Liver (tissue), 9 donors: Measurements from ENCODE around the gene TBC1D20. TPM values are rescaled to one million over a fixed set of nuclear protein-coding genes. Genes with fewer than 3 reads are reported as not detected.

Experiments used
- DNase-seq: peaks from one replicate; pipeline ENCODE4 v3.0.0-alpha.2; 2017; ENCODE audit warnings: low spot score
- H3K27ac ChIP-seq, 2 donors: one replicate each; pipeline ENCODE4 v1.7.0; 2013; ENCODE audit warnings: inconsistent platforms in 2 of 2, low read length in 2 of 2, control low read depth in 1 of 2, low read depth in 1 of 2, mild to moderate bottlenecking in 1 of 2
- H3K27me3 ChIP-seq, 4 donors: one replicate each; pipeline versions ENCODE4 v1.6.1 to v1.7.0; 2013; ENCODE audit warnings: low read length in 3 of 4, inconsistent platforms in 1 of 4, mild to moderate bottlenecking in 1 of 4, moderate library complexity in 1 of 4; ENCODE audit not compliant: control insufficient read depth in 4 of 4, insufficient read depth in 4 of 4
- H3K36me3 ChIP-seq, 4 donors: one replicate each; pipeline versions ENCODE4 v1.6.1 to v1.7.0; 2013; ENCODE audit warnings: low read length in 3 of 4, mild to moderate bottlenecking in 3 of 4, low read depth in 1 of 4, moderate library complexity in 1 of 4; ENCODE audit not compliant: control insufficient read depth in 4 of 4, insufficient read depth in 3 of 4
- H3K4me1 ChIP-seq, 4 donors: one replicate each; pipeline versions ENCODE4 v1.6.1 to v1.7.0; 2013; ENCODE audit warnings: low read length in 3 of 4, mild to moderate bottlenecking in 3 of 4, moderate library complexity in 1 of 4; ENCODE audit not compliant: control insufficient read depth in 4 of 4, insufficient read depth in 4 of 4
- H3K4me3 ChIP-seq, 3 donors: one replicate each; pipeline versions ENCODE4 v1.6.1 to v1.7.0; 2013; ENCODE audit warnings: low read length in 3 of 3, control low read depth in 1 of 3, low read depth in 1 of 3, mild to moderate bottlenecking in 1 of 3
- H3K9ac ChIP-seq, 2 donors: one replicate each; pipeline ENCODE4 v1.7.0; 2013; ENCODE audit warnings: low read length in 2 of 2, mild to moderate bottlenecking in 2 of 2, moderate library complexity in 2 of 2, control low read depth in 1 of 2, low read depth in 1 of 2
- H3K9me3 ChIP-seq, 4 donors: one replicate each; pipeline versions ENCODE4 v1.6.1 to v1.7.0; 2013; ENCODE audit warnings: low read length in 3 of 4; ENCODE audit not compliant: control insufficient read depth in 4 of 4
- ATF3 ChIP-seq: IDR thresholded peaks from 2 replicates; pipeline ENCODE4 v1.6.1; 2016; ENCODE audit warnings: antibody characterized with exemption
- EGR1 ChIP-seq, 2 donors: IDR thresholded peaks; 2 replicates each; pipeline ENCODE4 v1.6.1; 2016 to 2018; ENCODE audit warnings: antibody characterized with exemption in 2 of 2, low read depth in 2 of 2
- FOXA1 ChIP-seq: IDR thresholded peaks from 2 replicates; pipeline ENCODE4 v1.6.1; 2016; ENCODE audit warnings: antibody characterized with exemption
- GABPA ChIP-seq, 2 donors: IDR thresholded peaks in 1 of 2; conservative IDR thresholded peaks in 1 of 2; 2 replicates each; pipeline ENCODE4 v1.6.1; 2016; ENCODE audit warnings: antibody characterized with exemption in 2 of 2, mild to moderate bottlenecking in 1 of 2, moderate library complexity in 1 of 2
- HNF4G ChIP-seq: IDR thresholded peaks from 2 replicates; pipeline ENCODE4 v1.6.1; 2016; ENCODE audit warnings: antibody characterized with exemption
- NR2F2 ChIP-seq: IDR thresholded peaks from 2 replicates; pipeline ENCODE4 v1.6.1; 2016; ENCODE audit warnings: antibody characterized with exemption
- RAD21 ChIP-seq, 2 donors: IDR thresholded peaks; 2 replicates each; pipeline ENCODE4 v1.6.1; 2016; ENCODE audit warnings: antibody characterized with exemption in 2 of 2, mild to moderate bottlenecking in 2 of 2
- RXRA ChIP-seq, 2 donors: IDR thresholded peaks; 2 replicates each; pipeline ENCODE4 v1.6.1; 2017 to 2018; ENCODE audit warnings: antibody characterized with exemption in 2 of 2, mild to moderate bottlenecking in 1 of 2
- SP1 ChIP-seq: IDR thresholded peaks from 2 replicates; pipeline ENCODE4 v1.6.1; 2018; ENCODE audit warnings: antibody characterized with exemption, mild to moderate bottlenecking
- TAF1 ChIP-seq: conservative IDR thresholded peaks from 2 replicates; pipeline ENCODE4 v1.6.1; 2016; ENCODE audit warnings: antibody characterized with exemption, mild to moderate bottlenecking
- WGBS: extraction: QIAGEN DNeasy Blood & Tissue Kit; methylation state at CpG from one replicate; pipeline ENCODE4 v1.1.7; 2013; 5-methylcytosine and 5-hydroxymethylcytosine counted together
- polyA plus RNA-seq, 2 donors: library from polyadenylated mRNA; stranded (reverse) in 1 of 2; unstranded in 1 of 2; fragments of 200-250 nt in 1 of 2; fragments of >200 nt in 1 of 2; fragmentation: Nextera tagmentation in 1 of 2; extraction: Ambion mirVana in 1 of 2; gene quantifications; one replicate each; pipeline versions ENCODE4 v1.2.1 to v1.2.3, GENCODE V29; 2013 to 2015
- total RNA-seq, 2 donors: library from RNA; depleted of rRNA; stranded (reverse); fragments of >200 nt; gene quantifications; one replicate each; pipeline ENCODE4 v1.2.3, GENCODE V29; 2014
- TF ChIP-seq, protein P1 (sequence below): IDR thresholded peaks from 2 replicates; pipeline ENCODE4 v1.6.1; 2016; ENCODE audit warnings: antibody characterized with exemption, mild to moderate bottlenecking
- TF ChIP-seq, protein P2 (sequence below): IDR thresholded peaks from 2 replicates; pipeline ENCODE4 v1.6.1; 2016; ENCODE audit warnings: antibody characterized with exemption
- donor health status: healthy.
- donor health status: healthy.
- donor health status: healthy.
- donor health status: healthy.
- donor health status: healthy.

The TBC1D20 gene
- total and polyA plus RNA-seq, 4 donors, result 8.7 to 18.9 (median 11.9) TPM

GRCh38 chr20:445514-446336, 16.6 kb downstream of the TBC1D20 start:
- peaks cover 7 to 33% (median 18%) of the 10 kb centered on the region in 4 donors for H3K36me3 ChIP-seq
- TF ChIP-seq ATF3 (no peak), RAD21 (IDR thresholded peaks at IDR 0.05) (peak in 1 of 2 donors; percentile 29)
- no peak for DNase-seq

GRCh38 chr20:444862-445426, 17.4 kb downstream of the TBC1D20 start:
- no peak for TF ChIP-seq NR2F2
- TF ChIP-seq FOXA1, result no peak
- no peak for TF ChIP-seq RAD21 (IDR thresholded peaks at IDR 0.05)
- no peak for TF ChIP-seq ATF3
- TF ChIP-seq SP1, result no peak
- TF ChIP-seq RXRA (IDR thresholded peaks at IDR 0.05), result no peak
- TF ChIP-seq, protein P1, sequence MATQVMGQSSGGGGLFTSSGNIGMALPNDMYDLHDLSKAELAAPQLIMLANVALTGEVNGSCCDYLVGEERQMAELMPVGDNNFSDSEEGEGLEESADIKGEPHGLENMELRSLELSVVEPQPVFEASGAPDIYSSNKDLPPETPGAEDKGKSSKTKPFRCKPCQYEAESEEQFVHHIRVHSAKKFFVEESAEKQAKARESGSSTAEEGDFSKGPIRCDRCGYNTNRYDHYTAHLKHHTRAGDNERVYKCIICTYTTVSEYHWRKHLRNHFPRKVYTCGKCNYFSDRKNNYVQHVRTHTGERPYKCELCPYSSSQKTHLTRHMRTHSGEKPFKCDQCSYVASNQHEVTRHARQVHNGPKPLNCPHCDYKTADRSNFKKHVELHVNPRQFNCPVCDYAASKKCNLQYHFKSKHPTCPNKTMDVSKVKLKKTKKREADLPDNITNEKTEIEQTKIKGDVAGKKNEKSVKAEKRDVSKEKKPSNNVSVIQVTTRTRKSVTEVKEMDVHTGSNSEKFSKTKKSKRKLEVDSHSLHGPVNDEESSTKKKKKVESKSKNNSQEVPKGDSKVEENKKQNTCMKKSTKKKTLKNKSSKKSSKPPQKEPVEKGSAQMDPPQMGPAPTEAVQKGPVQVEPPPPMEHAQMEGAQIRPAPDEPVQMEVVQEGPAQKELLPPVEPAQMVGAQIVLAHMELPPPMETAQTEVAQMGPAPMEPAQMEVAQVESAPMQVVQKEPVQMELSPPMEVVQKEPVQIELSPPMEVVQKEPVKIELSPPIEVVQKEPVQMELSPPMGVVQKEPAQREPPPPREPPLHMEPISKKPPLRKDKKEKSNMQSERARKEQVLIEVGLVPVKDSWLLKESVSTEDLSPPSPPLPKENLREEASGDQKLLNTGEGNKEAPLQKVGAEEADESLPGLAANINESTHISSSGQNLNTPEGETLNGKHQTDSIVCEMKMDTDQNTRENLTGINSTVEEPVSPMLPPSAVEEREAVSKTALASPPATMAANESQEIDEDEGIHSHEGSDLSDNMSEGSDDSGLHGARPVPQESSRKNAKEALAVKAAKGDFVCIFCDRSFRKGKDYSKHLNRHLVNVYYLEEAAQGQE, result no peak
- TF ChIP-seq, protein P2, sequence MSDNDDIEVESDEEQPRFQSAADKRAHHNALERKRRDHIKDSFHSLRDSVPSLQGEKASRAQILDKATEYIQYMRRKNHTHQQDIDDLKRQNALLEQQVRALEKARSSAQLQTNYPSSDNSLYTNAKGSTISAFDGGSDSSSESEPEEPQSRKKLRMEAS, result no peak
- TF ChIP-seq EGR1 (IDR thresholded peaks at IDR 0.05; ENCODE audit: low read depth in 2 of 2), result no peak
- TF ChIP-seq TAF1, result no peak
- no peak for TF ChIP-seq HNF4G
- TF ChIP-seq GABPA (IDR thresholded peaks at IDR 0.05 in 1 of 2, conservative IDR thresholded peaks at IDR 0.05 in 1 of 2), result no peak
- no peak for DNase-seq
- 79% methylated on average over 12 of the region's 12 CpGs for WGBS
- Histone ChIP-seq H3K9ac (no peak overlapping the region), H3K4me1 (peaks cover 0 to 7% (median 2%) of the 10 kb centered on the region in 4 donors), H3K27ac (no peak overlapping the region), H3K4me3 (no peak overlapping the region), H3K27me3 (no peaks in the 10 kb centered on the region), H3K9me3 (no peaks in the 10 kb centered on the region), H3K36me3 (peaks cover 11 to 39% (median 25%) of the 10 kb centered on the region in 4 donors)

More at GRCh38 chr20:445514-446336, 16.6 kb downstream of the TBC1D20 start:
- WGBS, result 84% methylated on average over 5 of the region's 5 CpGs
- H3K9me3 ChIP-seq, result no peaks in the 10 kb centered on the region
- H3K27ac ChIP-seq, result no peak overlapping the region
- no peaks in the 10 kb centered on the region for H3K27me3 ChIP-seq
- peaks cover 0 to 7% (median 2%) of the 10 kb centered on the region in 4 donors for H3K4me1 ChIP-seq
- H3K4me3 ChIP-seq, result no peak overlapping the region
- H3K9ac ChIP-seq, result no peak overlapping the region
